ENCODE data around the gene ZFP36.

- TF ChIP-seq CTCF (IDR thresholded peaks at IDR 0.05; ENCODE audit: low read depth, low read length), result no peak
- TF ChIP-seq EZH2phosphoT487 (IDR thresholded peaks at IDR 0.05; ENCODE audit: low read depth), result no peak
Measured at GRCh38 chr19:39377373-39378362, 29.0 kb upstream of the ZFP36 start.
